ENCODE results near the gene NKX2-4. TPM values are rescaled to one million over a fixed set of nuclear protein-coding genes. Genes with fewer than 3 reads are reported as not detected.

Gene NKX2-4
- total RNA-seq, 1 experiment from 2014 or later = 0.15 TPM

DNA sequence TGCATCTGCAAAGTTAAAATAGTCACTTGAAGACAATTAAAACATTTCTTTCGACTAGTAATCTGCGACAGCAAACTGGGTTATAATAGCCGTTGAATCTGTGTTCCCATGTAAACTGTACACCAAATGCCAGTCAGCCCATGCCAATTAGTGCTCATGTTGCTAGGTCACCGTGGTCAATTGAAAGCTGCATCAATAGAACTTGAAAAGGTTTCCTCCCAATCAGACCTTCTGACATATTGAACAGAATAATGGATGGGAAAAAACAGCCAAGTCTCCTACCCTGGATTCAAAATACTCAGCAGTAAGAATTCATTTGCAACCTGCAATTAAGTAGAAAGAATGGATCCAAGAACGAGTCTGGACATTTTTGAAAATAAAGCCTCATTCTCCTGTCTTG is 11.2 kb downstream of the NKX2-4 start:
- no peak overlapping the region for H2BK15ac ChIP-seq (ENCODE audit: low read depth, low read length)
- H3K56ac ChIP-seq (ENCODE audit: insufficient read length, low read depth, low read length) = no peak overlapping the region
- no peak overlapping the region for H3K4me3 Mint-ChIP-seq
- H2BK12ac ChIP-seq (ENCODE audit: insufficient read length, low read depth, low read length) = no peak overlapping the region
- TF ChIP-seq, protein P1, sequence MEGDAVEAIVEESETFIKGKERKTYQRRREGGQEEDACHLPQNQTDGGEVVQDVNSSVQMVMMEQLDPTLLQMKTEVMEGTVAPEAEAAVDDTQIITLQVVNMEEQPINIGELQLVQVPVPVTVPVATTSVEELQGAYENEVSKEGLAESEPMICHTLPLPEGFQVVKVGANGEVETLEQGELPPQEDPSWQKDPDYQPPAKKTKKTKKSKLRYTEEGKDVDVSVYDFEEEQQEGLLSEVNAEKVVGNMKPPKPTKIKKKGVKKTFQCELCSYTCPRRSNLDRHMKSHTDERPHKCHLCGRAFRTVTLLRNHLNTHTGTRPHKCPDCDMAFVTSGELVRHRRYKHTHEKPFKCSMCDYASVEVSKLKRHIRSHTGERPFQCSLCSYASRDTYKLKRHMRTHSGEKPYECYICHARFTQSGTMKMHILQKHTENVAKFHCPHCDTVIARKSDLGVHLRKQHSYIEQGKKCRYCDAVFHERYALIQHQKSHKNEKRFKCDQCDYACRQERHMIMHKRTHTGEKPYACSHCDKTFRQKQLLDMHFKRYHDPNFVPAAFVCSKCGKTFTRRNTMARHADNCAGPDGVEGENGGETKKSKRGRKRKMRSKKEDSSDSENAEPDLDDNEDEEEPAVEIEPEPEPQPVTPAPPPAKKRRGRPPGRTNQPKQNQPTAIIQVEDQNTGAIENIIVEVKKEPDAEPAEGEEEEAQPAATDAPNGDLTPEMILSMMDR (conservative IDR thresholded peaks at IDR 0.05) = no peak
- no peaks in the 10 kb centered on the region for H3K4me1 ChIP-seq (ENCODE audit: insufficient read depth, low read length)
- H3K79me2 ChIP-seq (ENCODE audit: insufficient read depth, low read length) = no peaks in the 10 kb centered on the region; the same call in 1 of the 2 replicates
- no peak overlapping the region for H3K27ac ChIP-seq (ENCODE audit: insufficient read length, low read depth, low read length)
- no peaks in the 10 kb centered on the region for H3K9me3 ChIP-seq (ENCODE audit: control insufficient read depth, low read depth, low read length)
- H3K18ac ChIP-seq (ENCODE audit: insufficient read length, low read depth, low read length) = no peak overlapping the region
- no peak overlapping the region for H2BK20ac ChIP-seq (ENCODE audit: low read depth, low read length, poor library complexity, severe bottlenecking)
- H3K27ac Mint-ChIP-seq = no peak overlapping the region
- H3K9me3 Mint-ChIP-seq = no peaks in the 10 kb centered on the region; a peak in 1 of 5 replicates
- H3K36me3 Mint-ChIP-seq (ENCODE audit: insufficient read depth in 1 of 3, low read depth in 3 of 3) = peaks cover 3 to 51% (median 27%) of the 10 kb centered on the region in 3 experiments; a peak in 5 of 7 replicates
- H3K4me2 ChIP-seq (ENCODE audit: insufficient read depth, insufficient read length, low read length) = no peak overlapping the region
- peaks cover 2% of the 10 kb centered on the region for H3K79me1 ChIP-seq (ENCODE audit: insufficient read depth, low read depth, low read length, poor library complexity, severe bottlenecking)
- H4K91ac ChIP-seq (ENCODE audit: insufficient read length, low read depth, low read length) = no peak overlapping the region
- no peak overlapping the region for H3T11ph ChIP-seq (ENCODE audit: low read length)
- H3K4ac ChIP-seq (ENCODE audit: low read depth, low read length) = no peak overlapping the region
- no peak overlapping the region for H3K14ac ChIP-seq (ENCODE audit: insufficient read depth, low read length)
- H3K27me3 ChIP-seq (ENCODE audit: insufficient read depth, low read length) = no peaks in the 10 kb centered on the region; the same call in 1 of the 2 replicates
- H2BK120ac ChIP-seq (ENCODE audit: low read depth, low read length, poor library complexity, severe bottlenecking) = no peak overlapping the region
- no peak overlapping the region for H2AFZ ChIP-seq (ENCODE audit: low read length)
- no peak overlapping the region for H4K8ac ChIP-seq (replicated peaks; ENCODE audit: insufficient read length, low read depth, low read length)
- H2AK5ac ChIP-seq (ENCODE audit: insufficient read length, low read length) = no peak overlapping the region
- no peak overlapping the region for H4K5ac ChIP-seq (ENCODE audit: insufficient read length, low read depth, low read length)
- no peaks in the 10 kb centered on the region for H4K20me1 ChIP-seq (ENCODE audit: control insufficient read depth, insufficient read depth, insufficient read length)
- H3K27me3 Mint-ChIP-seq (ENCODE audit: low read depth) = peaks cover 12% of the 10 kb centered on the region
- H3K9ac ChIP-seq (ENCODE audit: extremely low read depth, insufficient read length, low read length) = no peak overlapping the region
- WGBS (ENCODE audit: extremely low coverage, insufficient read length, low lambda C conversion rate) = no CpG with 5 or more reads among the region's 5 CpGs
- DNase-seq = no peak
- no peak overlapping the region for H2BK5ac ChIP-seq (ENCODE audit: insufficient read length, low read length)
- no peak overlapping the region for H3K23ac ChIP-seq (ENCODE audit: insufficient read length, low read depth, low read length)
- no peaks in the 10 kb centered on the region for H3K23me2 ChIP-seq (ENCODE audit: insufficient read length, low read depth, low read length, poor library complexity, severe bottlenecking)
- H3K4me1 Mint-ChIP-seq = peaks cover 3 to 11% of the 10 kb centered on the region in 2 experiments

All from H9 (cell line).